ENCODE data around the gene EFNB2.

Gene EFNB2

GRCh38 chr13:106573868-106574267 is 38.4 kb upstream of the EFNB2 start:
- H3K79me2 ChIP-seq (ENCODE audit: control insufficient read depth, low read length) = peaks cover 6% of the 10 kb centered on the region
- no peak overlapping the region for H3K4me3 ChIP-seq (ENCODE audit: low read length)
- no peaks in the 10 kb centered on the region for H3K27me3 ChIP-seq (ENCODE audit: control insufficient read depth, low read length)
- no peaks in the 10 kb centered on the region for H3K9me3 ChIP-seq (ENCODE audit: control insufficient read depth, insufficient read depth, low read length)
- no peak overlapping the region for H3K4me2 ChIP-seq (ENCODE audit: low read length)
- no peaks in the 10 kb centered on the region for H4K20me1 ChIP-seq (ENCODE audit: control insufficient read depth, insufficient read depth, low read depth, low read length)
- no peaks in the 10 kb centered on the region for H3F3A ChIP-seq (ENCODE audit: control insufficient read depth, insufficient read depth)
- H3K4me1 ChIP-seq (ENCODE audit: control insufficient read depth, low read length) = peaks cover 5% of the 10 kb centered on the region
- H3K36me3 ChIP-seq (ENCODE audit: control insufficient read depth, low read length) = no peaks in the 10 kb centered on the region
- no peak overlapping the region for H3K27ac ChIP-seq (ENCODE audit: low read depth, low read length)
- TF ChIP-seq EZH2phosphoT487 (IDR thresholded peaks at IDR 0.05; ENCODE audit: borderline replicate concordance, low read length) = no peak
- H3K9me2 ChIP-seq (replicated peaks; ENCODE audit: control insufficient read depth, low read length) = no peaks in the 10 kb centered on the region

- TF ChIP-seq CTCF (IDR thresholded peaks at IDR 0.05; ENCODE audit: low read depth, low read length, poor library complexity, severe bottlenecking) (no peak), EZH2phosphoT487 (IDR thresholded peaks at IDR 0.05; ENCODE audit: borderline replicate concordance, low read length) (no peak)
- H3K4me1 ChIP-seq (ENCODE audit: control insufficient read depth, low read length) = peaks cover 10% of the 10 kb centered on the region
- no peak overlapping the region for H3K27ac ChIP-seq (ENCODE audit: low read depth, low read length)
Measured at GRCh38 chr13:106573284-106573846, 37.9 kb upstream of the EFNB2 start.

GRCh38 chr13:106570299-106570852 is 34.9 kb upstream of the EFNB2 start:
- Histone ChIP-seq H3K27ac (ENCODE audit: low read depth, low read length) (no peak overlapping the region), H3K4me3 (ENCODE audit: low read length) (no peak overlapping the region), H3F3A (ENCODE audit: control insufficient read depth, insufficient read depth) (no peaks in the 10 kb centered on the region), H3K79me2 (ENCODE audit: control insufficient read depth, low read length) (peaks cover 38% of the 10 kb centered on the region), H3K4me2 (ENCODE audit: low read length) (no peak overlapping the region), H3K4me1 (ENCODE audit: control insufficient read depth, low read length) (peaks cover 20% of the 10 kb centered on the region), H3K36me3 (ENCODE audit: control insufficient read depth, low read length) (peaks cover 21% of the 10 kb centered on the region), H3K9me3 (ENCODE audit: control insufficient read depth, insufficient read depth, low read length) (no peaks in the 10 kb centered on the region), H4K20me1 (ENCODE audit: control insufficient read depth, insufficient read depth, low read depth, low read length) (peaks cover 16% of the 10 kb centered on the region), H3K27me3 (ENCODE audit: control insufficient read depth, low read length) (no peaks in the 10 kb centered on the region), H3K9me2 (replicated peaks; ENCODE audit: control insufficient read depth, low read length) (no peaks in the 10 kb centered on the region)
- no peak for TF ChIP-seq CTCF (IDR thresholded peaks at IDR 0.05; ENCODE audit: low read depth, low read length, poor library complexity, severe bottlenecking)
- TF ChIP-seq EZH2phosphoT487 (IDR thresholded peaks at IDR 0.05; ENCODE audit: borderline replicate concordance, low read length) = no peak

More at GRCh38 chr13:106573284-106573846, 37.9 kb upstream of the EFNB2 start:
- Histone ChIP-seq H3K4me2 (ENCODE audit: low read length) (no peak overlapping the region), H3K27me3 (ENCODE audit: control insufficient read depth, low read length) (no peaks in the 10 kb centered on the region), H3K79me2 (ENCODE audit: control insufficient read depth, low read length) (peaks cover 10% of the 10 kb centered on the region), H3K9me2 (replicated peaks; ENCODE audit: control insufficient read depth, low read length) (no peaks in the 10 kb centered on the region), H3K36me3 (ENCODE audit: control insufficient read depth, low read length) (no peaks in the 10 kb centered on the region), H3F3A (ENCODE audit: control insufficient read depth, insufficient read depth) (no peaks in the 10 kb centered on the region), H4K20me1 (ENCODE audit: control insufficient read depth, insufficient read depth, low read depth, low read length) (no peaks in the 10 kb centered on the region), H3K4me3 (ENCODE audit: low read length) (no peak overlapping the region), H3K9me3 (ENCODE audit: control insufficient read depth, insufficient read depth, low read length) (no peaks in the 10 kb centered on the region)
